Measurements from ENCODE around the gene OTC. TPM values are rescaled to one million over a fixed set of nuclear protein-coding genes. Genes with fewer than 3 reads are reported as not detected.

The OTC gene
- total RNA-seq (2022) (not detected in 2 replicates), Bru-seq, nascent RNA (percentile 14 among the genes with signal in this experiment), BruChase-seq, experiment 1, labeled RNA remaining after a 2-hour chase (not detected), BruChase-seq, experiment 2, labeled RNA remaining after a 6-hour chase (percentile 19 among the genes with signal in this experiment)
- long read RNA-seq, result 0 reads

DNA sequence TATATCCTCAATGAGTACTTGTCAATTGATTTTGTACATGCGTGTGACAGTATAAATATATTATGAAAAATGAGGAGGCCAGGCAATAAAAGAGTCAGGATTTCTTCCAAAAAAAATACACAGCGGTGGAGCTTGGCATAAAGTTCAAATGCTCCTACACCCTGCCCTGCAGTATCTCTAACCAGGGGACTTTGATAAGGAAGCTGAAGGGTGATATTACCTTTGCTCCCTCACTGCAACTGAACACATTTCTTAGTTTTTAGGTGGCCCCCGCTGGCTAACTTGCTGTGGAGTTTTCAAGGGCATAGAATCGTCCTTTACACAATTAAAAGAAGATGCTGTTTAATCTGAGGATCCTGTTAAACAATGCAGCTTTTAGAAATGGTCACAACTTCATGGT, at the start of gene OTC:
Gene OTC (plus strand): TSS at position 243 of the 400 bp plus-strand sequence. CDS start 93 bp downstream, at position 336.
- DNase-seq, result no peak
- Histone ChIP-seq H3K27me3 (replicated peaks; ENCODE audit: control insufficient read depth, insufficient read depth, low read length) (no peaks in the 10 kb centered on the region), H3K36me3 (ENCODE audit: control insufficient read depth, insufficient read depth, low read length) (no peaks in the 10 kb centered on the region), H3K9me3 (no peaks in the 10 kb centered on the region), H3K4me1 (no peaks in the 10 kb centered on the region), H3K4me3 (ENCODE audit: low read depth, low read length) (no peak within 1 kb of the TSS)
- no TSS peak for BruUV-seq (replicated peaks)
- no peak within 1 kb of the TSS for H3K4me3 Mint-ChIP-seq (ENCODE audit: unreplicated experiment)
- intact Hi-C loops (cut with micrococcal nuclease; ENCODE audit: unreplicated experiment), result no loop called here
- CTCF ChIA-PET, result no interaction called here
- TF ChIP-seq, protein P1, sequence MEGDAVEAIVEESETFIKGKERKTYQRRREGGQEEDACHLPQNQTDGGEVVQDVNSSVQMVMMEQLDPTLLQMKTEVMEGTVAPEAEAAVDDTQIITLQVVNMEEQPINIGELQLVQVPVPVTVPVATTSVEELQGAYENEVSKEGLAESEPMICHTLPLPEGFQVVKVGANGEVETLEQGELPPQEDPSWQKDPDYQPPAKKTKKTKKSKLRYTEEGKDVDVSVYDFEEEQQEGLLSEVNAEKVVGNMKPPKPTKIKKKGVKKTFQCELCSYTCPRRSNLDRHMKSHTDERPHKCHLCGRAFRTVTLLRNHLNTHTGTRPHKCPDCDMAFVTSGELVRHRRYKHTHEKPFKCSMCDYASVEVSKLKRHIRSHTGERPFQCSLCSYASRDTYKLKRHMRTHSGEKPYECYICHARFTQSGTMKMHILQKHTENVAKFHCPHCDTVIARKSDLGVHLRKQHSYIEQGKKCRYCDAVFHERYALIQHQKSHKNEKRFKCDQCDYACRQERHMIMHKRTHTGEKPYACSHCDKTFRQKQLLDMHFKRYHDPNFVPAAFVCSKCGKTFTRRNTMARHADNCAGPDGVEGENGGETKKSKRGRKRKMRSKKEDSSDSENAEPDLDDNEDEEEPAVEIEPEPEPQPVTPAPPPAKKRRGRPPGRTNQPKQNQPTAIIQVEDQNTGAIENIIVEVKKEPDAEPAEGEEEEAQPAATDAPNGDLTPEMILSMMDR (IDR thresholded peaks at IDR 0.05; ENCODE audit: insufficient read depth in 1 of 2, low read depth in 1 of 2, low read length in 1 of 2, severe bottlenecking in 1 of 2, unreplicated experiment in 1 of 2), result no peak
- no peak within 1 kb of the TSS for H3K27ac Mint-ChIP-seq (ENCODE audit: unreplicated experiment)
- no peaks in the 10 kb centered on the region for H3K4me1 Mint-ChIP-seq (ENCODE audit: low read depth, unreplicated experiment)
- peaks cover 10% of the 10 kb centered on the region for H3K9me3 Mint-ChIP-seq (ENCODE audit: unreplicated experiment)
- no peaks in the 10 kb centered on the region for H3K27me3 Mint-ChIP-seq (ENCODE audit: insufficient read depth, unreplicated experiment)
- H3K36me3 Mint-ChIP-seq (ENCODE audit: insufficient read depth, unreplicated experiment), result no peaks in the 10 kb centered on the region
- POLR2A ChIA-PET, result no interaction called here

DNA sequence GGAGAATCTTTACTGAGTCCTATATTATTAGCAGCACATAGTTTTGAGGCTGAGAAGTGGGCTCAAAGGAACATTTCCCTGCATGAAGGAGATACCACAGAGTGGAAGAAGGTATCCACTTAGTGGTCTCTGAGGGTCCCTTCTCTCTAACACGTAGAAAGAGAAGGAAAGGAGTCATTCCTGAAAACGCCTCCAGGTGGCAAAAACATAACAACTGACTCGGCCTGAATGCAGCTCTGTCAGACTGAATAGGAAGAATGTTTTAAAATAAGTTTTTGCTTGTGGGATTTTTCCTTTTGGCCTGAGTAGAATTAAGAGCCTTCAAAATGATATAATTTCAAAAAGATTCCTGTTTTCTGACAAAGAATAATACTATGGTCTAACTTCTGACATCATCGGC, 48.4 kb upstream of the OTC start:
- Mint-ChIP-seq H3K4me1 (ENCODE audit: low read depth, unreplicated experiment) (no peaks in the 10 kb centered on the region), H3K27me3 (ENCODE audit: insufficient read depth, unreplicated experiment) (no peaks in the 10 kb centered on the region), H3K27ac (ENCODE audit: unreplicated experiment) (no peak overlapping the region), H3K4me3 (ENCODE audit: unreplicated experiment) (no peak overlapping the region), H3K9me3 (ENCODE audit: unreplicated experiment) (no peaks in the 10 kb centered on the region), H3K36me3 (ENCODE audit: insufficient read depth, unreplicated experiment) (no peaks in the 10 kb centered on the region)
- intact Hi-C loops (cut with micrococcal nuclease; ENCODE audit: unreplicated experiment), result loop anchor here (1.0 kb wide), 1 partner anchor 23 kb away; the partner anchor contains the start of gene RPGR
- Histone ChIP-seq H3K36me3 (ENCODE audit: control insufficient read depth, insufficient read depth, low read length) (no peaks in the 10 kb centered on the region), H3K27me3 (replicated peaks; ENCODE audit: control insufficient read depth, insufficient read depth, low read length) (no peaks in the 10 kb centered on the region), H3K9me3 (no peaks in the 10 kb centered on the region), H3K4me1 (no peaks in the 10 kb centered on the region), H3K4me3 (ENCODE audit: low read depth, low read length) (no peak overlapping the region)
- no TSS peak for BruUV-seq (replicated peaks)
- CTCF ChIA-PET, result interaction anchor here (1.4 kb wide), 1 partner anchor 23 kb away, joined by 9 read pairs; the partner anchor contains the start of gene RPGR
- TF ChIP-seq, protein P1 (IDR thresholded peaks at IDR 0.05; ENCODE audit: insufficient read depth in 1 of 2, low read depth in 1 of 2, low read length in 1 of 2, severe bottlenecking in 1 of 2, unreplicated experiment in 1 of 2), result peak; percentile 36
- peak in 1 of 2 experiments; percentile 6 for DNase-seq
- POLR2A ChIA-PET, result no interaction called here

DNA sequence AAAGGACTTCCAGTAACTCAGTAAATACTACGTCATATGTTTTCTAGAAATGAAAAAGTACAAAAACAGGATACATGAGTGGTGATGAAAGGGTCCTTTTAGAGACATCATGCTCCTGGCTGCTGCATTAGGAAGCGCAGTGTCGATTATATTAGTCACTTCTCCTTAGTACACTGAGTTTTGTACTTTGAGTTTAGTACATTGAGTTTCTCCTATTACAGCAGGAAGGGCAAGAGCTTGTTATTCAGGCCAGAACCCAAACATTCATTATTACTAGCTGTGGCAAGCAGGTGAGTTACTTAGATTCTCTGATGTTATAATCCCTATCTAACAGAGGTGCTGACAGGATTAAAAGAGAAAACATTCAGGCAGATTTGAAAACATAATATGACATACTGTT, 46.4 kb upstream of the OTC start:
- H3K4me3 Mint-ChIP-seq (ENCODE audit: unreplicated experiment), result no peak overlapping the region
- POLR2A ChIA-PET, result no interaction called here

More for the DNA sequence above, 46.4 kb upstream of the OTC start:
- Histone ChIP-seq H3K4me1 (no peaks in the 10 kb centered on the region), H3K9me3 (no peaks in the 10 kb centered on the region), H3K36me3 (ENCODE audit: control insufficient read depth, insufficient read depth, low read length) (no peaks in the 10 kb centered on the region), H3K4me3 (ENCODE audit: low read depth, low read length) (no peak overlapping the region), H3K27me3 (replicated peaks; ENCODE audit: control insufficient read depth, insufficient read depth, low read length) (no peaks in the 10 kb centered on the region)
- Mint-ChIP-seq H3K9me3 (ENCODE audit: unreplicated experiment) (no peaks in the 10 kb centered on the region), H3K36me3 (ENCODE audit: insufficient read depth, unreplicated experiment) (no peaks in the 10 kb centered on the region), H3K4me1 (ENCODE audit: low read depth, unreplicated experiment) (no peaks in the 10 kb centered on the region), H3K27me3 (ENCODE audit: insufficient read depth, unreplicated experiment) (no peaks in the 10 kb centered on the region), H3K27ac (ENCODE audit: unreplicated experiment) (no peak overlapping the region)
- TF ChIP-seq, protein P1 (IDR thresholded peaks at IDR 0.05; ENCODE audit: insufficient read depth in 1 of 2, low read depth in 1 of 2, low read length in 1 of 2, severe bottlenecking in 1 of 2, unreplicated experiment in 1 of 2), result no peak
- CTCF ChIA-PET, result no interaction called here
- intact Hi-C loops (cut with micrococcal nuclease; ENCODE audit: unreplicated experiment), result no loop called here
- no TSS peak for BruUV-seq (replicated peaks)
- no peak for DNase-seq

Measured in Caco-2 (cell line).